Natural killer cell (primary cell): ENCODE results near the gene C3AR1. TPM values are rescaled to one million over a fixed set of nuclear protein-coding genes. Genes with fewer than 3 reads are reported as not detected.

Source experiments
- ATAC-seq, 3 donors: fragments of 150-1000 bp in 2 of 3; fragments of 200-7000 bp in 1 of 3; cut with Tn5 transposase; 1 replicate in 1 of 3; 2 replicates in 2 of 3; pipeline ENCODE4 v1.10.0; 2021; ENCODE audit warnings: mild to moderate bottlenecking in 2 of 3, moderate library complexity in 2 of 3
- DNase-seq, 2 donors: peaks; one replicate each; pipeline versions ENCODE4 v3.0.0 to v3.0.0-alpha.2; 2013 to 2021; ENCODE audit warnings: mixed read lengths in 1 of 2
- H3K27ac ChIP-seq: one replicate; pipeline ENCODE4 v1.5.1; 2013; ENCODE audit warnings: mild to moderate bottlenecking, low read length
- H3K27me3 ChIP-seq: one replicate; pipeline ENCODE4 v1.6.1; 2013; ENCODE audit warnings: low read length; ENCODE audit not compliant: control insufficient read depth, insufficient read depth
- H3K36me3 ChIP-seq: one replicate; pipeline ENCODE4 v1.6.1; 2013; ENCODE audit warnings: low read length; ENCODE audit not compliant: control insufficient read depth, insufficient read depth
- H3K4me1 ChIP-seq: one replicate; pipeline ENCODE4 v1.6.1; 2013; ENCODE audit warnings: low read length; ENCODE audit not compliant: control insufficient read depth, insufficient read depth
- H3K4me3 ChIP-seq: one replicate; pipeline ENCODE4 v1.5.1; 2013; ENCODE audit warnings: low read length
- H3K9me3 ChIP-seq: one replicate; pipeline ENCODE4 v1.6.1; 2013; ENCODE audit warnings: low read length; ENCODE audit not compliant: control insufficient read depth, insufficient read depth
- H3K27ac Mint-ChIP-seq, 2 donors: one replicate each; pipeline ENCODE4 v1.8.0; 2022; ENCODE audit warnings: mild to moderate bottlenecking in 2 of 2, mixed read lengths in 2 of 2, moderate library complexity in 1 of 2
- H3K27me3 Mint-ChIP-seq, 2 donors: one replicate each; pipeline ENCODE4 v1.8.0; 2022; ENCODE audit warnings: low read depth in 2 of 2, mixed read lengths in 2 of 2
- H3K36me3 Mint-ChIP-seq: one replicate; pipeline ENCODE4 v1.8.0; 2022; ENCODE audit warnings: mixed read lengths
- H3K4me1 Mint-ChIP-seq, 2 donors: one replicate each; pipeline ENCODE4 v1.8.0; 2022; ENCODE audit warnings: mixed read lengths in 2 of 2
- H3K4me3 Mint-ChIP-seq: one replicate; pipeline ENCODE4 v1.8.0; 2022; ENCODE audit warnings: mild to moderate bottlenecking, moderate library complexity, mixed read lengths
- H3K9me3 Mint-ChIP-seq, 2 donors: one replicate each; pipeline ENCODE4 v1.8.0; 2022; ENCODE audit warnings: mixed read lengths in 2 of 2
- WGBS: methylation state at CpG from one replicate; pipeline ENCODE4 v1.1.7; 2013; ENCODE audit warnings: missing lambda C conversion rate; ENCODE audit not compliant: insufficient coverage; 5-methylcytosine and 5-hydroxymethylcytosine counted together
- intact Hi-C: fragments of 100-400 bp; cut with micrococcal nuclease; formaldehyde crosslinking; loops from one replicate; pipeline ENCODE4 v1.14.2; 2022
- total RNA-seq, 4 donors: library from RNA; stranded (reverse); fragments of 120-200 nt in 1 of 4; gene quantifications; one replicate each; pipeline versions ENCODE4 v1.2.3 to v1.2.4, GENCODE V29; 2013 to 2022
- TF ChIP-seq, protein P1 (sequence below): fragments of 200-600 bp; IDR thresholded peaks from one replicate; pipeline ENCODE4 v1.8.0; 2022; ENCODE audit warnings: antibody characterized with exemption

The C3AR1 gene
- total RNA-seq, 3 donors from 2014 or later (not counting 1 experiment from before 2014, with no cell fraction given): 9.5 to 16.9 (median 13.0) TPM

DNA sequence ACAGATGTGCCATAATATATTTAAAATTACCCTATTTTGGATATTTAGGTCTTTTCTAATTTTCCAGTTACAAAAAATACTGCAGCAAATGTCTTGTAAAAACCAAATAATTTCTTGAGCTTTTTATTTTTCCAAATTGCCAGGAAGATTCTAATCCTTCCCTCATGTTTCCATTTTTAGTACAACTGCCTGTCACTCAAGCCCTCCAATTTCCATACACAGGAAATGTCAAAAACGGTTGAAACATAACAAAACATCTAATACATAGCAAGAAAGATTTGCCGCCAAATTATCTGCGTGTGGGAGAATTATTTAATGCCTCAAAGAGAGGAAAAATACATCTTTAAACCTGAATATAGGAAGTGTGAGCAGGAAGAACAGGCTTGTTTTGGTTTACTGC, 36.0 kb downstream of the C3AR1 start:
- Histone ChIP-seq H3K36me3 (no peaks in the 10 kb centered on the region), H3K9me3 (no peaks in the 10 kb centered on the region), H3K27me3 (no peaks in the 10 kb centered on the region), H3K4me3 (no peak overlapping the region), H3K27ac (no peak overlapping the region), H3K4me1 (peaks cover 46% of the 10 kb centered on the region)
- Mint-ChIP-seq H3K27me3 (no peaks in the 10 kb centered on the region), H3K9me3 (no peaks in the 10 kb centered on the region), H3K4me1 (peaks cover 41 to 48% of the 10 kb centered on the region in 2 donors), H3K4me3 (peak overlapping the region; percentile 37), H3K27ac (no peak overlapping the region), H3K36me3 (peaks cover 7% of the 10 kb centered on the region)
- 80% methylated on average over 1 of the region's 3 CpGs for WGBS
- TF ChIP-seq, protein P1, sequence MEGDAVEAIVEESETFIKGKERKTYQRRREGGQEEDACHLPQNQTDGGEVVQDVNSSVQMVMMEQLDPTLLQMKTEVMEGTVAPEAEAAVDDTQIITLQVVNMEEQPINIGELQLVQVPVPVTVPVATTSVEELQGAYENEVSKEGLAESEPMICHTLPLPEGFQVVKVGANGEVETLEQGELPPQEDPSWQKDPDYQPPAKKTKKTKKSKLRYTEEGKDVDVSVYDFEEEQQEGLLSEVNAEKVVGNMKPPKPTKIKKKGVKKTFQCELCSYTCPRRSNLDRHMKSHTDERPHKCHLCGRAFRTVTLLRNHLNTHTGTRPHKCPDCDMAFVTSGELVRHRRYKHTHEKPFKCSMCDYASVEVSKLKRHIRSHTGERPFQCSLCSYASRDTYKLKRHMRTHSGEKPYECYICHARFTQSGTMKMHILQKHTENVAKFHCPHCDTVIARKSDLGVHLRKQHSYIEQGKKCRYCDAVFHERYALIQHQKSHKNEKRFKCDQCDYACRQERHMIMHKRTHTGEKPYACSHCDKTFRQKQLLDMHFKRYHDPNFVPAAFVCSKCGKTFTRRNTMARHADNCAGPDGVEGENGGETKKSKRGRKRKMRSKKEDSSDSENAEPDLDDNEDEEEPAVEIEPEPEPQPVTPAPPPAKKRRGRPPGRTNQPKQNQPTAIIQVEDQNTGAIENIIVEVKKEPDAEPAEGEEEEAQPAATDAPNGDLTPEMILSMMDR: no peak
- ATAC-seq: no peak
- DNase-seq: no peak
- intact Hi-C loops: no loop called here

DNA sequence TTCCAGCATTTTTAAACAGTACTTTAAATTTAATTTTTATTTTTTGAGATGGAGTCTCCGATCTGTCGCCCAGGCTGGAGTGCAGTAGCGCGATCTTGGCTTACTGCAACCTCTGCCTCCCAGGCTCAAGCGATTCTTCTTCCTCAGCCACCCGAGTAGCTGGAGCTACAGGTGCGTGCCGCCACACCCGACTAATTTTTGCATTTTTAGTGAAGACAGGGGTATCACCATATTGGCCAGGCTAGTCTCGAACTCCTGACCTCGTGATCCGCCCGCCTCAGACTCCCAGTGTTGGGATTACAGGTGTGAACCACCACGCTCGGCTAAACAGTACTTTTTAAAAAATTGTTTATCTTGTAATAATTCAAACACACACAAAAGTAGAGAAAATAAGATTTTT, 37.9 kb downstream of the C3AR1 start:
- WGBS: 99% methylated on average over 13 of the region's 15 CpGs
- Mint-ChIP-seq H3K36me3 (peaks cover 7% of the 10 kb centered on the region), H3K9me3 (no peaks in the 10 kb centered on the region), H3K27ac (peak overlapping the region; percentile 100), H3K4me3 (peak overlapping the region; percentile 35), H3K27me3 (no peaks in the 10 kb centered on the region), H3K4me1 (peaks cover 23 to 29% of the 10 kb centered on the region in 2 donors)
- Histone ChIP-seq H3K27me3 (no peaks in the 10 kb centered on the region), H3K4me1 (peaks cover 26% of the 10 kb centered on the region), H3K27ac (no peak overlapping the region), H3K9me3 (no peaks in the 10 kb centered on the region), H3K36me3 (no peaks in the 10 kb centered on the region), H3K4me3 (no peak overlapping the region)
- no peak for DNase-seq
- TF ChIP-seq, protein P1: no peak
- ATAC-seq: no peak
- intact Hi-C loops: no loop called here

DNA sequence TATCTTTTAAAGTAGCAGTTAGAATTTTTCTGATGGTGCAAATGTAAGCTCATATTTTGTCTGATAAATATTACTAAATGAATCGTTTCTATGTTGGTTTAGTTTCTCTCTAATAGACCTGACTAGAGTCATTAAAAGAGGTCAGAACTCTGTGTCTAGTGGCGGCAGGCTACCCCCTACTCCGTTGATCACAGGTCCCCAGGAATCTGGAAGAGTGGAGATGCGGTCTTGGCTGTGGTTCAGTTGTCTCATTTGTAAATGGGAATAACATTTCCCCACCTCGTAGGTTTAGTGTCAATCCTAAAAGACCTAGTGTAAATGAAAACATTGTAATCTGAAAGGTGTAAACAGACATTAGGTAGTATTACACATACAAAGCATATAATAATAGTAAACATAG, 38.3 kb downstream of the C3AR1 start:
- H3K27me3 Mint-ChIP-seq: no peaks in the 10 kb centered on the region
- peaks cover 7% of the 10 kb centered on the region for H3K36me3 Mint-ChIP-seq
- Histone ChIP-seq H3K4me1 (peaks cover 22% of the 10 kb centered on the region), H3K36me3 (no peaks in the 10 kb centered on the region), H3K27me3 (no peaks in the 10 kb centered on the region), H3K27ac (no peak overlapping the region), H3K4me3 (no peak overlapping the region), H3K9me3 (no peaks in the 10 kb centered on the region)
- 93% methylated on average over 4 of the region's 5 CpGs for WGBS
- DNase-seq (no peak), ATAC-seq (no peak)
- H3K4me1 Mint-ChIP-seq: peaks cover 23 to 25% of the 10 kb centered on the region in 2 donors
- H3K4me3 Mint-ChIP-seq: peak overlapping the region; percentile 99
- intact Hi-C loops: loop anchor here (1.0 to 2.0 kb wide), 2 partner anchors 92 to 215 kb away; partner anchors contain the start of gene SLC2A3
- TF ChIP-seq, protein P1: no peak
- no peaks in the 10 kb centered on the region for H3K9me3 Mint-ChIP-seq
- H3K27ac Mint-ChIP-seq: peak overlapping the region; percentile 100
